Kasumi-1 (cell line): ENCODE data around the gene RNU5D-1.

Source experiments
- DNase-seq, 2 experiments: peaks; one replicate each; lab custom pipeline; 2025; lab: John Stamatoyannopoulos, UW

Gene RNU5D-1

DNA sequence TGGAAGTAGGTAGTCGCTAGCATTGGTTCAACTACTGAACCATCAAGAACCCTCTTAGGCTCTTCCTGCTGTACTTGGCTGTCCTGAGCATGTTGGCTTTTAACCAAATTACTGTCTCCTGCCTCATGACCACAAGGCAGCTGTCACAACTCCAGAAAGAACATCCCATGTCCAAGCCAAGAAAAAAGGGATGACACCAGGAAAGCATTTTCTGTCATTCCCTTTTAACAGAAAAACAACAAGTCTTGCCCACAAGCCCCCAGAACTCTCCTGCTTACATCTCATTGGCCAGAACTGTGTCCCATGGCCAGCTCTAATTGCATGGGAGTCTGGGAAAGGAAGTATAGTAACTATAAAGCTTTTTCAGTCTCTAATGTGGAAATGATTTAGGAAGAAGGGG lies 2.4 kb upstream of the RNU5D-1 start:
- peak in 1 of 2 experiments; percentile 23 for DNase-seq

DNA sequence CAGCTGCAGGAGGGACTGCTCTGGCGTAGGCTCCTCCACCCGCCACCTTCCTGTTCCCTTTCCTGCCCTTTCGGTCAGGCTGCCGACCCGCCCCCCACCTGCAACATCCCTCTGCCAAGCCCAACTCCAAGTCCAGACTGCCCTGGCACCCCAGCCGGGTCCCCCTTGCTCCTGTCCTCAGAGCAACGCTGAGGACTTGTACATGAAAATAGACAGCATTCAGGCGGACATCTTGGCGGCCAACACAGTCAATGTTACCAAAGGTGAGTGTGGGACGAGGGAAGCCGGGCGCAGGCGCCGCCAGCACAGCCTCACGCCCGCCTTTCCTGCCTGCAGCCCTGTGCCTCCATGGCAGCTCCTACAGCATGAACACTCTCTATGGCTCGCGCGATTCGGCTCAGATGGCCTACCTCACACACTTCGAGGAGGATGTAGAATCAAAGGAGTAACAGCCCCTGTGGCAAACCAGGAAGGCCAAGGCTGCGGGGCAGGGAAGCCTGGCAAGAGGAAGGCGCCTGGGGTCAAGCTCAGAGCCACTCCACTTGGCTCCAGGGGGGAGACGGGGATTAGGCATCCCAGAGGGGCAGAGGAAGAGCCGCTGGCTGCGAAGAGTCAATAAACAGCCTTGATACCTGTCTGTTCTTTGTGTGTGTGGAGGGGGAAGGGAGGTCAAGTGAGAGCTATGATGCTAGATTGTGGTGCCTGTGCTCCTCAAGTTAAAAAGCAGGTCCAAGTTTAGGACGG lies 5.8 kb downstream of the RNU5D-1 start:
- DNase-seq, result no peak

DNA sequence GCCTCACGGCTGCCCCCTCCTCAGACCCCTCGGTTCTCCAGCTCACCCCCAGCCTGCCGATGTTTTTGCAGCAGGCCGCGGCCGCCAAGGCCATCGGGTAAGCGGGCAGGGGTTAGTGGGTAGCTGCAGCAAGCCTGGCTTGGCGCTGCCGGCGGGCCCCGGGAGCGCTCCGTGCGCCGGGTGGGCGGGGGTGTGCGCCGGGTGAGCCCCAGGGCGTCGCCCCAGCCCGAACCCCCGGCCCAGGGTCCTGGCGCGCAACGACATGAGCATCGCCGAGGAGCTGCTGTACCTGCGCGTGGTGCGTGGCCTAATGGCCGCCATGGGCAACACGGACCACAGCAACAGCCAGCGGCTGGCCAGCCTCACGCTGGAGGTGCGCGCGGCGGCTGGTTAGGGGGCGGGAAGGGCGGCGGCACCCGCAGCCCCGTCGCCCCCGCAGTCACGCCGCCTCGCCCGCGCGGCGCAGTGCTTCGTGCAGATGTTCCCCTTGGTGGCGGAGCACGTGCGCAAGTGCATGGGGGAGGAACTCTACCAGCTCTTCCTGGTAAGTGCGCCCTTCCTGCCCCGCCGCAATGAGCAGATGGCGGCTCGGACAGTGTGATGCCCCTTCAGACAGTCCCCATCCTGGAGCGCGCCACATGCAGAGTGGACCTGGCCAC lies 6.5 kb downstream of the RNU5D-1 start:
- peak in 1 of 2 experiments; percentile 43 for DNase-seq

DNA sequence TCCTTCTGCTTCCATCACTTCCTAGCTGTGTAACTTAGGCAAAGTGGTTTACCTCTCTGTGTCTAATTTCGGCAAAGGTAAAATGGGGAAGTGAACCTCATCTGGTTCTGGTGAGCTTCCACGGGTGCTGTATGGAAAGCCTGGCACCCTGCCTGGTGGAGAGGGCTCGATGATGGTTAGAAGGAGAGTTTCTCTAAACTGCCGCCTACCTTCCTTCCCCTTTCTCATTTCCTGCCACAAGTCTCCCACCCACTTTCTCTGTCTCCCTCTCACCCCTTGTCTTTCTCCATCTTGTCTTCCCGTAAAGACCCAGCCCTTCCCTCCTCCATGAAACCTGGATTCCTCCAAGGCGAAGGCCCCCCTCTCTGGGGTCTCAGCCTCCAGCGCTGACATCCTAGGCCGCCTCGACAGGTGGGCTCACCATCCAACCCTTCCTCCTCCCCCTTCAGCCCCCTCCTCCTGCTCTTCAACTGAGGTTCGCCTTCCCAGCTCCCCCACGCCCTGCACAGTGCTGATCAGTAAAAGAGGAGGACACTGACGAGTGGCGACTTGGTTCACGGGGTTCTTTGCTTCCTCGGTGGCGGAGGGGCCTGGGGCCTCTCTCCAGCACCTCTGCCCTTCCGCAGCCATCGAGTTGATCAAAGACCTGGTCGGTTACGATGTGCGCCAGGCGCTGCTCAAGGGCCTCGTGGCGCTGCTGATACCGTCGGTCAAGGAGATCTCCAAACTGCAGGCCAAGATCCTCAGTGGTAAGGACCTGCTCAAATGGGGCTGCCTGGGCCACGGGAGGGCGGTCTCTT lies 7.3 kb downstream of the RNU5D-1 start:
- DNase-seq, result peak; percentile 98 to 99

DNA sequence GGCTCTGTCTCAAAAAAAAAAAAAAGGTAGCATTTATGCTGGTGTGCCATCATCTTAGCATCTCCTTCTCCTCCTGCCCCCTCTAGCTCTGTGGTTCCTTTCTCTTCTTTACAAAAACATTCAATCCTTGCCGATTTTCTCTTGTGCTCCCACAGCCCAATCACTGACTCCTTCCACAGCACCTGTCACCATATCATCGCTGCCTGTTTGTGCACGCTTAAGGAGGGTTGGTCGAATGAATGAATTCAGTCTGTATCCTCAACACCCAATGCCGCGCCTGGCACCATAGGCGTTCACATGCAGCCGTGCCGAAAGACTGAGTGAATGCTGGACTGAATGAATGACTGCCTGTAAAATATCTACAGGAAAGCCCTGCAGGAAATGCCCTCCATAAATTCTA lies 7.9 kb downstream of the RNU5D-1 start:
- peak; percentile 65 to 73 for DNase-seq

DNA sequence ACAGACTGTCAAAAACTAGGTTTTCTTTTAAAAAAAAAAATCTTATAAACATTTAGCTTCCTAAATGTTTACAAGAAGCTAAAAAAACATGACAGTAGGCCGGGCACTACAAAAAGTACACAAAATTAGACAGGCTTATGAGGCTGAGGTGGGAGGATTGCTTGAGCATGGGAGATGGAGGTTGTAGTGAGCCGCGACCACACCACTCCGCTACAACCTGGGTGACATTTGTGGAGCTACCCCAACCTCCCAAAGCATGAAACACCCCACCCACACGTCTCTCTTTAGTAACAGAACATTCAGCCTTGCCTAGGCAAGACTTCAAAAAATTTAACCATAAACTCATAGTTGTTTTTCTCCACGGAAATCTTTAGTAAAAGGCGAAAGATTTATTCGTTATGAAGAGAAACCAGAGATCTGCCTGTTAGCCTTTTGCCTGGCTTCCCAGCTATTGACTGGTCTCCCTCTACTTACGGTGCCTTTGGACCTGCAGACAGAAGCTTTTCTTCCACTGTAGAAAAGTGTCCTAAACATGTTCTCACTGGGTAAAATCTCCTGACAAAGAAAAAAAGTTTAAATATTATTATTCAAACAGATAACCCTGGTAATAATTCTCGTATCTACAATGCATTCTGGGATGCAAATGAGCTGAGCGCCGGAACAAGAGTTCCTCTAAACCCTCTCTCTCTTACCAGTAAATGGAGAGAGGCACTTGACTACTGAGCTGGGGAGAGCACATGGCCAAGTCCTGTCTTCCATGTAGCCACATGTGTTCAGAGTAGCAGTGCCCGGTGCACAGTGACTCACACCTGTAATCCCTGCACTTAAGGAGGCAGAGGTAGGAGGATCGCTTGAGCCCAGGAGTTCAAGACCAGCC lies 9.2 kb downstream of the RNU5D-1 start:
- DNase-seq, result peak; percentile 98 to 99

DNA sequence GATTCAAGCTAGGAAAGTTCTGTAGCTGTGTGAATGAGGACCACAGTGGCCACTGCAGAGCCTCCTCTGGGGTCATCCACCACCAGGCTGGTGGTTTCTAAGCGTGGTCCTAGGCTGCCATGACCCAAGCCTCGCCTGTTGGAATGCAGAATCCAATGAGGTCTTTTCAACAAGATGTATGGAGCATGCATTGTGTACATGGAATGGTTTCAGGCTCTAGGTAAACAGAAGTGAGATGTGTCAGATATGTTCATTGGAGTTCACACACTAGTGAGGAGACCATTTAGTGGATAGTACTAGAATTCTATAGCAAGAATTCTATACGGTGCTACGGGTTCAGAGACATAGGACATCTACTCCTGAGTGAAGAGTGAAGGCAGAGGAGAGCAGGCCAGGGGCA lies 10.7 kb downstream of the RNU5D-1 start:
- DNase-seq, result no peak

DNA sequence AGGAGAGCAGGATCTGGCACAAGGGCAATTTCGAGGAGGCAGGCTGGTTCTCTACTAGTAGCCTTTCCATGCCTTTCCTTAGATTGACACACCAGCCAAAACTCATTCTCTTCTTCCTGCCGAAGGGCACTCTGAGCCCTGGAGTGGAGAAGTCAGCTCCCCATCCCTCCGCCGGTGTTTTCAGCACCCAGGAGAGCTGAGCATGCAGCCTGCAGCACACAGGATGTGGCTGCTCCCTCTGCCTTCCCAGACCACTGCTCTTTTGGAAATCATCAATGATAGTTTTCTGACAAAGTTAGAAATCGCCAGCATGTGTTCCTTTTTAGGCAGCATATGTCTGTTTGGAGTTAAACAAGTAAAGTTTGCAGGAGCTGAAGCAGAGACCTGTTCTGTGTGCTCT lies 11.7 kb downstream of the RNU5D-1 start:
- DNase-seq, result no peak

DNA sequence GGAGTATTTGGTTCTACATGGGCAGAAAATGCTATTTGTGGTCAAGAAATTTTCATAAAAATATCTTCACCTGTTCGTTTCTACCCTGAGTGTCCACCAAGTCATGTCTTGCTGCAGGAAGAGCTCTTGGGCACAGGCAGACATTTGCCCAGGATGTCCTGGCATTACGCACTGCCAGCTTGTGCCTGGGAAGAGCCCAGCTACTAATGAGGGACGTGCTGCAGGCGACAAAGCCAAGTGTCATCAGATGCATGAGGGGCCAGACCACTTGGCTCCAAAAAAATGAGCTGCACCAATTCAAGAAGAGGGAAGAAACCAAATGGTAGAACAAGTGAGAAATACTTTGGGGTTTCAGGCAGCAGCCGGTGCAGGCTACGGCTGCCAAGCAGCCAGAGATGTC lies 12.9 kb downstream of the RNU5D-1 start:
- no peak for DNase-seq

DNA sequence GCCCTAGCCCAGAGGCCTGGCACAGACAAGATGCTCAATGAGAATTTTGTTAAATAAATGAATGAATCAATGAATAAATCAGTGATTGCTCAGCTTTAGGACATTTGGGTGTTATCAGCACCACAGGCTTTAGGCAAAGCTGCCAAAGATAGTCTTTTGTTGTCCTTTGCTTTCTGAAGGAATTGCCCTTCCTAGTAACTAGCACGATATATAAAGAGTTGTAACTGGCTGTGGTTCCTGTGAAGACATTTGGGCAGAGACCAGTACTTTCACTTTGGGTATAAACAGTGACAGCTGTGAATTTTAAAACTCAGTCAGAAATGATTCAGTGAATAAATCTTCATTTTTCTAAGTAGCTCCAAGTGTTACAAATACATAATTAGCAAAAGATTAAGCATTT lies 13.3 kb downstream of the RNU5D-1 start:
- DNase-seq, result no peak

DNA sequence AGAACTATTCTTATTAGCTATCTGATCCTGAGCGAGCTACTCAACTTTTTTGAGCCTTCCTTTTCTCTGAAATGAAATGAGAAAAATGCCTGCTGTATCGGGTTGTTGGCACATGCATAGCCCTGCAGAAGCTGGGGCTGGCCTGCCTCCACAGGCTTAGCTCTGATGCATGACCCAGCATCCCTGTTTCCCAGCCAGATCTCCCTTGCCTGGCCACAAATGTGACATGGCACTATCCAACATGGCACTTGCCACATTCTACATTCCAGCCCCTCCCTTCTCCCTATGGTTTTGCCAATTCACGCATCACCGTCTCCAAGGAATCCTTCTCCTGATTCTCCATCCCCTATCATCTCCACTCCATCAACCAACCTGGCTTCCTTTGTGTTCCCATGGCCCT lies 13.8 kb downstream of the RNU5D-1 start:
- no peak for DNase-seq

DNA sequence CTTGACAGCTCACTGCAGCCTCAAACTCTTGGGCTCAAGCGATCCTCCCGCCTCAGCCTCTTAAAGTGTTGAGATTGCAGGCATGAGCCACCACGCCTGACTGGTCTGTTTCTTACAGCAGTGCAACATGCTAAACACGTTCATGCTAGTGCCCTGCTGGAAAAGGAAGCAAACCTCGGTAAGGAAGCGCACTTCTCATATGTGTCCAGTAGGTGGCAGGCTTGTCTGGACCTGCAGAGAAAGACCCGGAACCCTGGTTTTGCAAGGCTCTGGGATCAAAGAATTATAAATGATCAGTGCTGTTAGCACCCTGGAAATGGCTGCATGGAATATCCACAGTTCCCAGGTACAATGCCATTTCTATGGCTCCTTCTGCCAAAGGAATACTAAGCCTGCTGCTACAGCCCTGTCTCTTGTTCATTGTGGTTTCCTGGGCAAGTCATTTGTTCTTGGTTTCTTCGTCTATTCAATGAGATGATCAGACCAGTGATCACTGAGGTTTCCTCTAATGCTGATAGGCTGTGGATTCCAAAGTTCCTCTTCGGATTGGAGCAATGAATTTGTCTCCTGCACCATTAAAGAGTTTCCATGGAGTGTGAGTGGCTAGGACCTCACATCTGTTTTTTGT lies 15.9 kb downstream of the RNU5D-1 start:
- peak; percentile 89 to 91 for DNase-seq

DNA sequence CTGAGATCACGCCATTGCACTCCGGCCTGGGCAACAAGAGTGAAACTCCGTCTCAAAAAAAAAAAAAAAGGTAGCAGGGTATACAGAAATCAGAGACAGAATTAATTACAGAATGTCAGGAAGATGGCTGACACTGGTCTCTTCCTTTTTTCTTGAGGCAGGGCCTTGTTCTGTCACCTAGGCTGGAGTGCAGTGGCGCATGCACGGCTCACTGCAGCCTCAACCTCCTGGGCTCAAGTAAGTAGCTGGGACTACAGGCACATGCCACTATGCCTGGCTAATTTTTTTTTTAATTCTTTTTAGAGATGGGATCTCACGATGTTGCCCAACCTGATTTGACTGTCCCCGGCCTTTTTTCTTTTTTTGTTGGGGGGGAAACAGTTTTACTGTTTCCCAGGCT lies 16.4 kb downstream of the RNU5D-1 start:
- DNase-seq, result no peak

DNA sequence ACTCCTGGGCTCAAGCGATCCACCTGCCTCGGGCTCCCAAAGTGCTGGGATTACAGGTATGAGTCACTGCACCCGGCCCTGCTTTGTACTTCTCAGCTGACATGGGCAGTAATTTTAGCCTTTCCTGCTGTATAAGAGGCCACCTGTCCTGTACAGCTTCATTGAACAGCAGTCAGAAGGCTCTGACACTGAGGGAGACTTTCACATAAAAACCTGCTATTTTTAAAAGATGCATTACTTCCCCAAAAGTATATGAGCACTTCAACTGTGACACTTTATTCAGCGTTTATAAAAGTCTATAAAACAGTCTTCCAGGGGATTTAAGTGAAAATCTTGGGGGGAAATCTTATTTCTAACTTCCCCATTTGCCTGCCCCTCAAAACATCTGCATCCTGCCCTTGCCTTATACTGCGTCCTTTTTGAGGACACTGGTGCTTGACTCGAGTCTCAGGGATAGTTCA lies 17.6 kb downstream of the RNU5D-1 start:
- DNase-seq, result peak; percentile 60 to 63

DNA sequence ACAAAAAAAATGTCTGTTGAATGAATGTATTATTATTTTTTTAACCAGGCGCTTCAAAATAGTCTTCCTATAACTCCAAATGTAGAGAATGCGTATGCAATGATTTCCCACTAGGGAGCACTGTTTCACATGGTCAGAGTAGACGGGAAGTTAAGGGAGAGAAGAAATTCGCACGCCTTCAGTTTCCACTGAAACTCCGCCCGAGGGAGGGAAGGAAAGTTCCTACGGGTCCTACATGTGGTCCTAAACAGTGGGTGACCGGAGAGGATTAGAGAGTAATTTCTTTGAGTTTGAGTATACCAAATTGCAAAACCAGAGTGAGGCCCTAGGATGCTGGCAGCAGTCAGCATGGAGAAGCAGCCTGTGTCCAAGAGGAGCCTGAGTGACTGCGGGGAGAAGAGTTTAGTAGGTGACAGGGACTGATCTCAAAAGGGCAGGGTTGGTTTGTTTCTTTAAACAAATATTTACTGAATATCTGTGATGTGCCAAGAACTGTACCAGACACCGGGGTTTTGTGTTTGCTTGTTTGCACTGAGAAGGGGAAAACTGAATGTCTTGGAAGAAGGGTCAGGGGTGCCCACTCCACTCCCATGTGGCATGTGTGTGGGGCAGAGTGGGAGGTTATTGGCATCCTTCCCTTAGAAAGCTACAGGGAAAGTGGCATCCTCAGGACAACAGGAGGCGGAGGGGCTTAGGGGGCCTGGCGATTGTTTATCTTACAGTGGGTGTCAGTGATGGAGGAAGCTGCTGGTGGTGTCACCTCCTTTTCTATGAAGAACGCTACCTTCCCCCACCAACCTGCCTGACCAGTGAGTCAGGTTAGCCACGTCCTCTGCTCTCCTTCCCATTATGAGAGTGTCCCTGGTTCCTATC lies 22.8 kb downstream of the RNU5D-1 start:
- peak; percentile 85 to 91 for DNase-seq

DNA sequence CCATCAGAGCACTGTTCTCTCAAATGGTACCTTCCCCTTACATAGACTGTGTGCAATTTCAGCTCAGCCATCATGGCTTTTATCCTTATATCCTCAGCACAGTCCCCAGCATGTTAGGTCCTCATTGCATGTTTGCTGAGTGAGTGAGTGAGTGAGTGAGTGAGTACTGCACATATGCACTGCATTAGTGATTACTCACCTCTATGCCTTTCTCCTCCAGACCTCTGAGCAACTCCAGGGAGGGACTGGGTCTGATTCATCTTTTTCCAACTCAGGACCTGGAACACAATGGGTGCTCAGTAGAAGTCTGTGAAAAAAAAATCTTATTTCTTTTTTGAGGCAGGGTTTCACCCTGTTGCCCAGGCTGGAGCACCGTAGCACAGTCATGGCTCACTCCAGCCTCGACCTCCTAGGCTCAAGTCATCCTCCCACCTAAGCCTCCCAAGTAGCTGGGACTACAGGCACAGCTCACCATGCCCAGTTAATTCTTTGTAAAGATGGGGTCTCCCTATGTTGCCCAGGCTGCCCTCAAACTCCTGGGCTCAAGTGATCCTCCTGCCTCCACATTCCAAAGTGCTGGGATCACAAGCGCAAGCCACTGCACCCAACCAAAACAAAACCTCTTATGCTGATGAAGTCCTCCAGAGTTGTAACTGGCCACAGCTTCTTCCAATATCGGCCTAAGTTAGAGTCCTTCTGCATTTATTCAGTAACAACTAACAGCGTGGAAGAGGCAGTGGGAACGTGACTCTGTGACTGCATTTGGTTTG lies 23.7 kb downstream of the RNU5D-1 start:
- no peak for DNase-seq

DNA sequence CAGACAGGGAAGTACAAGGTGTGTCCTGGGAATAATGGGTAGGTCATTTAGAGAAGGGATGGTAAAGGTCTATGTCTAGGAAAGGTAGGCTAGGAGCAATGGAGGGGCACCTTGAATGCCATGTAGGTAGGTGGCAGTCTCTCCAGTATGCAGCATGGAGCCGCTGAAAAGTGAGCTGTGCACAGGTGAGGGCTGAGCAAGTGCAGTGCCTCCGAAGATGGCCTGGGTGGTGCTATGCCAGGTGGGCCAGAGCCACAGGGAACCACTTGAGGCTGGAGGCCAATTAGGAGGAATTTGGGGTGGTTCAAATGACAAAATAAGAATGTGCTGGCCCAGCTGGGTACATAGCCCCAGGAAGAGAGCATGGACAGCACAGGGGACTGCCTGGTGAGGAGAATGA lies 25.0 kb downstream of the RNU5D-1 start:
- DNase-seq, result no peak

DNA sequence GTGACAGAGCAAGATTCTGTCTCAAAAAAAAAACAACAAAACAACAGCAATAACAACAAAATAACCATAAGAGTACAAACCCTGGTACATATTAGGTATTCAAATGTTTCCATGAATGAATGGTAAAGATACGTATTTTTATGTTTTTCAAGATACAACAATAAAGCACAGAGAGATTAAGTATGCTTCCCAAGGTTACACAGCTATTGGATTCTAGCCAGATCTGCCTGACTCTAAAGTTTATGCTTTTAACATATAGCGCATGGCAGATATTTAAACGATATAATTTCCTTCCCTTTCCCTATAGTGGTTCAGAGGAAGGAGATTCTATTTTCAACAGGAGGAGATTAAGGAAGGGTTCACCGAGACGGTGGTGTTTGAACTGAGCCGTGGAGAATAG lies 25.5 kb downstream of the RNU5D-1 start:
- no peak for DNase-seq

DNA sequence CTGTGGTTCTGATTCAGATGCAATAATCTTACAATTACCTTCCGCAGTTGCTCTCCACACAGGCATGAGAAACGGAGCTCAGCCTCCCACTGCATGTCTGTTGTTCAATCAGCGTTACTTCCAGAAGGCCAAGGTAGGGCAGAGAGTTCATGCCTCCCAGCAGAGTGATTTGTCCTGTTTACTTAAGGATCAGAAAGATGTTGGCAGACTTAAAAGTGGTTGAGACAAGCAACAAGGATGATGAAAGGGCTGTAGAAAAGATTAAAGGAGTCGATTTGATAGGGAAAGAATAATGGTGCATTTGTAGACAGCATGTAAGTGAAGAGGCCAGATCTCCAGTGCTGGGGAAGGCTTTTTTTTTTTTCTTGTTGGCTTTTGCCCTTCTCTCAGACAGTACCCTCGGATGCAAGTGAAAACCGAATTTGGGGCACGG lies 29.8 kb downstream of the RNU5D-1 start:
- DNase-seq, result no peak

DNA sequence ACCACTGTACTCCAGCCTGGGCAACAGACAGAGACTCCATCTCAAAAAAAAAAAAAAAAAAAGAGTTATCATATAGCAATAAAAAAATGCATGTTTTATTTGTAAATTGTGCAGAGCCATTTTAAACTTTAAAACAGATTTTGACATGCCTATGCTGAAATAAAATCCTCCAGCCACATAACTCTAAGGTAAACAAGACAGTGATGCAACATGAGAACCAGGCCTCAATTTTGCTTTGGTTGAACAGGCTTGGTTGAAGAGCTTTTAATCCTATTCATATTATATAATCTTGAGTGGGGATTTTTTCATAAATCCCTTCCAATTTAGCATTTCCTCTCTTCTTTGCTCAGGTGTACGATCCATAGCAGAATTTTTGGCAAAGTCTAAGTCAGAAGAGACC lies 30.4 kb downstream of the RNU5D-1 start:
- DNase-seq, result no peak
